GM18858 (cell line): ENCODE results near the gene FAM210A.
"Not testable (repeated sequence)": the region's sequence is repeated elsewhere in the genome, so short reads cannot be mapped to it uniquely, and the experiment has no call there.

Experiments used
- ATAC-seq: cut with Tn5 transposase; IDR thresholded peaks from one replicate; pipeline ENCODE4 v1.9.1; 2021; ENCODE audit not compliant: unreplicated experiment

FAM210A gene

GRCh38 chr18:13726232-13726971 lies at the start of gene FAM210A, which contains the start of gene RNMT:
Gene FAM210A (minus strand): TSS chr18:13726558. CDS start chr18:13682077, 44,481 bp downstream.
Gene RNMT (plus strand): TSS chr18:13726673. CDS start chr18:13731518, 4,845 bp downstream.
- ATAC-seq: peak; percentile 90

GRCh38 chr18:13775058-13775457 lies 48.7 kb upstream of the FAM210A start:
- no peak for ATAC-seq

- no peak for ATAC-seq
Observed at GRCh38 chr18:13762690-13763439, 36.5 kb upstream of the FAM210A start.

- ATAC-seq: no peak
Observed at GRCh38 chr18:13760047-13760446, 33.7 kb upstream of the FAM210A start.

- no peak for ATAC-seq
Observed at GRCh38 chr18:13758622-13759021, 32.3 kb upstream of the FAM210A start.

- ATAC-seq: no peak
Observed at GRCh38 chr18:13756671-13757070, 30.3 kb upstream of the FAM210A start.

GRCh38 chr18:13756261-13756660 lies 29.9 kb upstream of the FAM210A start:
- ATAC-seq: no peak

GRCh38 chr18:13751599-13751998 lies 25.2 kb upstream of the FAM210A start:
- not testable (repeated sequence) for ATAC-seq

GRCh38 chr18:13746633-13747032 lies 20.3 kb upstream of the FAM210A start:
- ATAC-seq: no peak

- no peak for ATAC-seq
Observed at GRCh38 chr18:13745696-13746095, 19.3 kb upstream of the FAM210A start.

- ATAC-seq: no peak
Observed at GRCh38 chr18:13735681-13736080, 9.3 kb upstream of the FAM210A start.

GRCh38 chr18:13730481-13730880 lies 4.1 kb upstream of the FAM210A start:
- no peak for ATAC-seq

- ATAC-seq: peak; percentile 1
Observed at GRCh38 chr18:13726972-13727331, 594 bp upstream of the FAM210A start.

- ATAC-seq: no peak
Observed at GRCh38 chr18:13725566-13726231, 659 bp downstream of the FAM210A start.

GRCh38 chr18:13720847-13721246 lies 5.5 kb downstream of the FAM210A start:
- ATAC-seq: no peak

GRCh38 chr18:13720123-13720522 lies 6.2 kb downstream of the FAM210A start:
- no peak for ATAC-seq

GRCh38 chr18:13716916-13717315 lies 9.4 kb downstream of the FAM210A start:
- no peak for ATAC-seq

- ATAC-seq: no peak
Observed at GRCh38 chr18:13715330-13715729, 11.0 kb downstream of the FAM210A start.

- no peak for ATAC-seq
Observed at GRCh38 chr18:13713455-13714055, 12.8 kb downstream of the FAM210A start.

- ATAC-seq: no peak
Observed at GRCh38 chr18:13712400-13713131, 13.8 kb downstream of the FAM210A start.

- ATAC-seq: no peak
Observed at GRCh38 chr18:13710414-13710831, 15.9 kb downstream of the FAM210A start.
